MM.1S (cell line): ENCODE measurements around the gene ADAMTS15.

Source experiments
- DNase-seq: peaks from one replicate; pipeline ENCODE4 v3.0.0-alpha.2; 2015
- H2AFZ ChIP-seq: fragments of 300-600 bp; sonication (generic); 2 replicates; pipeline ENCODE4 v1.6.0; 2016; ENCODE audit warnings: antibody characterized with exemption, low read length
- H3F3A ChIP-seq: fragments of 300-600 bp; sonication (generic); 2 replicates; pipeline ENCODE4 v1.6.1; 2016; ENCODE audit warnings: mild to moderate bottlenecking, antibody characterized with exemption, low read length, moderate library complexity, mixed read lengths; ENCODE audit not compliant: insufficient read depth
- H3K27ac ChIP-seq: fragments of 300-600 bp; sonication (generic); 2 replicates; pipeline ENCODE4 v1.5.1; 2016; ENCODE audit warnings: mild to moderate bottlenecking, low read length
- H3K27me3 ChIP-seq: fragments of 300-600 bp; sonication (generic); replicated peaks from 2 replicates; pipeline ENCODE4 v1.6.0; 2016; ENCODE audit warnings: low read length; ENCODE audit not compliant: insufficient read depth
- H3K36me3 ChIP-seq: fragments of 300-600 bp; sonication (generic); replicated peaks from 2 replicates; pipeline ENCODE4 v1.6.1; 2016; ENCODE audit warnings: mild to moderate bottlenecking, low read length, mixed read lengths; ENCODE audit not compliant: insufficient read depth
- H3K4me1 ChIP-seq: fragments of 300-600 bp; sonication (generic); 2 replicates; pipeline ENCODE4 v1.6.1; 2016; ENCODE audit warnings: low read length, mixed read lengths
- H3K4me2 ChIP-seq: fragments of 300-600 bp; sonication (generic); 2 replicates; pipeline ENCODE4 v1.6.0; 2016; ENCODE audit warnings: low read depth, low read length
- H3K4me3 ChIP-seq: fragments of 300-600 bp; sonication (generic); 2 replicates; pipeline ENCODE4 v1.5.1; 2016; ENCODE audit warnings: low read length, mixed read lengths
- H3K79me2 ChIP-seq: fragments of 300-600 bp; sonication (generic); 2 replicates; pipeline ENCODE4 v1.6.1; 2016; ENCODE audit warnings: mixed run types, low read length, mixed read lengths
- H3K9ac ChIP-seq: fragments of 300-600 bp; sonication (generic); 2 replicates; pipeline ENCODE4 v1.6.1; 2016; ENCODE audit warnings: low read length, mixed read lengths
- H3K9me2 ChIP-seq: fragments of 300-600 bp; sonication (generic); replicated peaks from 2 replicates; pipeline ENCODE4 v1.6.1; 2016; ENCODE audit warnings: mild to moderate bottlenecking, low read length, mixed read lengths; ENCODE audit not compliant: insufficient read depth
- H3K9me3 ChIP-seq: fragments of 300-600 bp; sonication (generic); replicated peaks from 2 replicates; pipeline ENCODE4 v1.6.1; 2016; ENCODE audit warnings: mild to moderate bottlenecking, low read length, mixed read lengths; ENCODE audit not compliant: insufficient read depth
- H4K20me1 ChIP-seq: fragments of 300-600 bp; sonication (generic); 2 replicates; pipeline ENCODE4 v1.6.1; 2016; ENCODE audit warnings: mild to moderate bottlenecking, low read length, moderate library complexity, mixed read lengths; ENCODE audit not compliant: insufficient read depth
- CTCF ChIP-seq: fragments of 300-600 bp; sonication (generic); IDR thresholded peaks from 2 replicates; pipeline ENCODE4 v1.5.1; 2016; ENCODE audit warnings: antibody characterized with exemption, low read length, mixed read lengths
- EZH2 ChIP-seq: fragments of 300-600 bp; sonication (generic); optimal IDR thresholded peaks from 2 replicates; pipeline ENCODE3; 2017; ENCODE audit warnings: low read depth, mild to moderate bottlenecking, antibody characterized with exemption, low read length, mixed read lengths
- EZH2phosphoT487 ChIP-seq: fragments of 300-600 bp; sonication (generic); IDR thresholded peaks from 2 replicates; pipeline ENCODE4 v1.6.1; 2018; ENCODE audit warnings: antibody characterized with exemption, low read length

ADAMTS15 gene

GRCh38 chr11:130472434-130472961 lies 24.1 kb downstream of the ADAMTS15 start:
- no peak for DNase-seq
- Histone ChIP-seq H3K27ac (no peak overlapping the region), H3K36me3 (no peaks in the 10 kb centered on the region), H3K9me2 (no peaks in the 10 kb centered on the region), H3K9ac (no peak overlapping the region), H3K4me3 (no peak overlapping the region), H2AFZ (no peak overlapping the region), H3F3A (no peaks in the 10 kb centered on the region), H3K27me3 (no peaks in the 10 kb centered on the region), H4K20me1 (no peaks in the 10 kb centered on the region), H3K9me3 (no peaks in the 10 kb centered on the region), H3K4me2 (no peak overlapping the region), H3K79me2 (no peaks in the 10 kb centered on the region), H3K4me1 (no peaks in the 10 kb centered on the region)
- TF ChIP-seq CTCF (no peak), EZH2phosphoT487 (no peak), EZH2 (no peak)

- no peak overlapping the region for H3K9ac ChIP-seq
- no peaks in the 10 kb centered on the region for H3K36me3 ChIP-seq
- no peaks in the 10 kb centered on the region for H3K4me1 ChIP-seq
These were observed 24.8 kb downstream of the ADAMTS15 start for GRCh38 chr11:130473056-130473794.

GRCh38 chr11:130473795-130474377 lies 25.4 kb downstream of the ADAMTS15 start:
- no peak for DNase-seq
- Histone ChIP-seq H3K9ac (no peak overlapping the region), H3K9me2 (no peaks in the 10 kb centered on the region), H3K4me3 (no peak overlapping the region), H3K79me2 (no peaks in the 10 kb centered on the region), H3K27me3 (no peaks in the 10 kb centered on the region), H4K20me1 (no peaks in the 10 kb centered on the region), H3K36me3 (no peaks in the 10 kb centered on the region), H3K27ac (no peak overlapping the region), H3F3A (no peaks in the 10 kb centered on the region), H3K4me1 (no peaks in the 10 kb centered on the region), H2AFZ (no peak overlapping the region), H3K9me3 (no peaks in the 10 kb centered on the region), H3K4me2 (no peak overlapping the region)
- TF ChIP-seq CTCF = no peak
- TF ChIP-seq EZH2phosphoT487 = no peak
- no peak for TF ChIP-seq EZH2

More at GRCh38 chr11:130473056-130473794, 24.8 kb downstream of the ADAMTS15 start:
- TF ChIP-seq EZH2phosphoT487 (no peak), EZH2 (no peak), CTCF (no peak)
- Histone ChIP-seq H3K4me3 (no peak overlapping the region), H2AFZ (no peak overlapping the region), H3K27ac (no peak overlapping the region), H3K9me3 (no peaks in the 10 kb centered on the region), H3K4me2 (no peak overlapping the region), H4K20me1 (no peaks in the 10 kb centered on the region), H3K27me3 (no peaks in the 10 kb centered on the region), H3K9me2 (no peaks in the 10 kb centered on the region), H3F3A (no peaks in the 10 kb centered on the region), H3K79me2 (no peaks in the 10 kb centered on the region)
- no peak for DNase-seq
